ENCODE measurements around the gene S100PBP. TPM values are rescaled to one million over a fixed set of nuclear protein-coding genes. Genes with fewer than 3 reads are reported as not detected.

Gene S100PBP
- total and polyA plus RNA-seq, 9 of the 15 experiments (the other 6 are each of a cell fraction or from before 2014, with no cell fraction given), result 22.9 to 60.2 (median 32.9) TPM

DNA sequence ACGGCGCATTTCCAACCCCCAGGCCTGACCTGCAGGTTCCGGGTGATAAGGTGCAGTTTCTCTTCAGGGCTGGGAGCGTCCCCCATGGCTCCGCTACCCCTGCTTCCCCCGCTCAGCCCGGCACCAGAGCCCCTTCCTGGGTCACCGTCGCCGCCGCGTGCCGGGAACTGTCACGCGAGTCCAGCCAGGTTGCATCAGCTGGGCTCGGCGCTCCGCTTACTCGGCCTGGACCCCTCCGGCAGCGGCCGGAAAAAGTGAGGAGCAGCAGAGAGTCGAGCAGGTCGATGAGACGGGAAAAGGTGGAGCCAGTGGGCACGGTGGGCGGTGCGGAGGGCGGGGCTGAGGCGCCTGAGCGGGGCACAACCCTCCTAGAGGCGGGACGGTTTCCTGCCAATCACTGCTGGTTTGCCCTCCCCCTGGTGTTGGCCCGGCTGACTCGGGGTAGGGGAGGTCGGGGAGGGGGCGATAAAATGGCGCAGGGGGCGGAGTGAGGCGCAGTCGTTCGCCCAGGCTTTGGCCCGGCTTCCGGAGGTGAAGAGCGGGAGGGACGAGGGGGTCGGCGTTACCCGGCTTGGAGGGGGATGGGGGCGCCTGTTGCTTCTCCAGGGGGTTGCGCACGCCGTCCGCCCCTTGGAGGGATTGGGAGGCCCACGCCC lies at the start of gene S100PBP, which contains the start of gene YARS1 (continued):
- TF ChIP-seq SMC3 (conservative IDR thresholded peaks at IDR 0.05; ENCODE audit: insufficient read depth, low read depth, low read length) (no peak), ZNF717 (CRISPR knock-in tag; IDR thresholded peaks at IDR 0.05) (no peak), GATAD2B (IDR thresholded peaks at IDR 0.05; ENCODE audit: borderline replicate concordance) (peak; percentile 90), HIVEP1 (CRISPR knock-in tag; IDR thresholded peaks at IDR 0.05) (peak; percentile 53; the same call in 1 of the 2 replicates), SOX6 (IDR thresholded peaks at IDR 0.05) (peak; percentile 91), NONO (IDR thresholded peaks at IDR 0.05; ENCODE audit: low read depth in 2 of 2, low read length in 1 of 2) (peak in 1 of 2 experiments; percentile 93; a peak in 2 of 4 replicates), STAT5A (IDR thresholded peaks at IDR 0.05; ENCODE audit: borderline replicate concordance, low read length) (peak; percentile 49; the same call in 1 of the 2 replicates), ZBTB7A (IDR thresholded peaks at IDR 0.05; ENCODE audit: borderline replicate concordance, control insufficient read depth, low read depth, low read length) (peak; percentile 83), TBL1XR1 (IDR thresholded peaks at IDR 0.05; ENCODE audit: low read length in 2 of 2) (peak; percentile 51 to 89; a peak in 3 of 4 replicates), SRSF3 (IDR thresholded peaks at IDR 0.05; ENCODE audit: insufficient read depth, low read length) (peak; percentile 88), MYNN (IDR thresholded peaks at IDR 0.05) (peak; percentile 80), MYNN (CRISPR knock-in tag; IDR thresholded peaks at IDR 0.05) (no peak), ELF1 (tag; IDR thresholded peaks at IDR 0.05) (peak; percentile 91), KDM2B (CRISPR knock-in tag; IDR thresholded peaks at IDR 0.05) (peak; percentile 86), ZNF639 (CRISPR knock-in tag; conservative IDR thresholded peaks at IDR 0.05 in 1 of 2, IDR thresholded peaks at IDR 0.05 in 1 of 2) (peak in 1 of 2 experiments; percentile 87; a peak in 2 of 4 replicates), ARNT (IDR thresholded peaks at IDR 0.05) (peak in 1 of 2 experiments; percentile 91; a peak in 2 of 4 replicates), MNT (conservative IDR thresholded peaks at IDR 0.05) (peak; percentile 98 to 99)
- TF ChIP-seq, protein P1, sequence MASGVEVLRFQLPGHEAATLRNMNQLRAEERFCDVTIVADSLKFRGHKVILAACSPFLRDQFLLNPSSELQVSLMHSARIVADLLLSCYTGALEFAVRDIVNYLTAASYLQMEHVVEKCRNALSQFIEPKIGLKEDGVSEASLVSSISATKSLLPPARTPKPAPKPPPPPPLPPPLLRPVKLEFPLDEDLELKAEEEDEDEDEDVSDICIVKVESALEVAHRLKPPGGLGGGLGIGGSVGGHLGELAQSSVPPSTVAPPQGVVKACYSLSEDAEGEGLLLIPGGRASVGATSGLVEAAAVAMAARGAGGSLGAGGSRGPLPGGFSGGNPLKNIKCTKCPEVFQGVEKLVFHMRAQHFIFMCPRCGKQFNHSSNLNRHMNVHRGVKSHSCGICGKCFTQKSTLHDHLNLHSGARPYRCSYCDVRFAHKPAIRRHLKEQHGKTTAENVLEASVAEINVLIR (CRISPR knock-in tag; IDR thresholded peaks at IDR 0.05), result peak; percentile 34; the same call in 1 of the 2 replicates
- TF ChIP-seq, protein P2, sequence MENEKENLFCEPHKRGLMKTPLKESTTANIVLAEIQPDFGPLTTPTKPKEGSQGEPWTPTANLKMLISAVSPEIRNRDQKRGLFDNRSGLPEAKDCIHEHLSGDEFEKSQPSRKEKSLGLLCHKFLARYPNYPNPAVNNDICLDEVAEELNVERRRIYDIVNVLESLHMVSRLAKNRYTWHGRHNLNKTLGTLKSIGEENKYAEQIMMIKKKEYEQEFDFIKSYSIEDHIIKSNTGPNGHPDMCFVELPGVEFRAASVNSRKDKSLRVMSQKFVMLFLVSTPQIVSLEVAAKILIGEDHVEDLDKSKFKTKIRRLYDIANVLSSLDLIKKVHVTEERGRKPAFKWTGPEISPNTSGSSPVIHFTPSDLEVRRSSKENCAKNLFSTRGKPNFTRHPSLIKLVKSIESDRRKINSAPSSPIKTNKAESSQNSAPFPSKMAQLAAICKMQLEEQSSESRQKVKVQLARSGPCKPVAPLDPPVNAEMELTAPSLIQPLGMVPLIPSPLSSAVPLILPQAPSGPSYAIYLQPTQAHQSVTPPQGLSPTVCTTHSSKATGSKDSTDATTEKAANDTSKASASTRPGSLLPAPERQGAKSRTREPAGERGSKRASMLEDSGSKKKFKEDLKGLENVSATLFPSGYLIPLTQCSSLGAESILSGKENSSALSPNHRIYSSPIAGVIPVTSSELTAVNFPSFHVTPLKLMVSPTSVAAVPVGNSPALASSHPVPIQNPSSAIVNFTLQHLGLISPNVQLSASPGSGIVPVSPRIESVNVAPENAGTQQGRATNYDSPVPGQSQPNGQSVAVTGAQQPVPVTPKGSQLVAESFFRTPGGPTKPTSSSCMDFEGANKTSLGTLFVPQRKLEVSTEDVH (IDR thresholded peaks at IDR 0.05; ENCODE audit: low read depth, partially characterized antibody), result peak; percentile 30

Measured in K562 (cell line).